ENCODE data around the gene SNU13.
"Not testable (repeated sequence)": the region's sequence is repeated elsewhere in the genome, so short reads cannot be mapped to it uniquely, and the experiment has no call there.

SNU13 gene

GRCh38 chr22:41637623-41638022 is 51.0 kb downstream of the SNU13 start:
- DNase-seq = not testable (repeated sequence)

DNA sequence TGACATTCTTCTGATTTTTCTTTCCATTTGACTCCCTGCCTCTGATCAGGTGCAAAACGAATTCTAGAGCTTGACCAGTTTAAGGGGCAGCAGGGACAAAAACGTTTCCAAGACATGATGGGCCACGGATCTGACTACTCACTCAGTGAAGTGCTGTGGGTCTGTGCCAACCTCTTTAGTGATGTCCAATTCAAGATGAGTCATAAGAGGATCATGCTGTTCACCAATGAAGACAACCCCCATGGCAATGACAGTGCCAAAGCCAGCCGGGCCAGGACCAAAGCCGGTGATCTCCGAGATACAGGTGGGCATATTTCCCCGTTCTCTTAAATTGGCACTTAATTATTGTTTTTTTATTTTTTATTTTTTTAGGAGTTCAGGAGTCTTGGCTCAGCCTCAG is 52.2 kb downstream of the SNU13 start:
- no peak for DNase-seq

DNA sequence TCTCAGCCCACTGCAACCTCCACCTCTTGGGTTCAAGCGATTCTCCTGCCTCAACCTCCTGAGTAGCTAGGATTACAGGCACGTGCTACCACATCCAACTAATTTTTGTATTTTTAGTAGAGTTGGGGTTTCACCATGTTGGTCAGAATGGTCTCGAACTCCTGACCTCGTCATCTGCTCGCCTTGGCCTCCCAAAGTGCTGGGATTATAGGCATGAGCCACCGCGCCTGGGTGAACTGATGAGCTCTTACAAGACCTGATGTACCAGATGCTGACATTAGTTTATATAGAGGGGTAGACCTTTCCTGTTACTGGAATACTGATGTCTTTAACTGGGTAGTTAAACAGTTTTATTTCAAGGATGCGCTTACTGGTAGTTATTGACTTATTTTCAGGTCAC is 54.1 kb downstream of the SNU13 start:
- not testable (repeated sequence) for DNase-seq

DNA sequence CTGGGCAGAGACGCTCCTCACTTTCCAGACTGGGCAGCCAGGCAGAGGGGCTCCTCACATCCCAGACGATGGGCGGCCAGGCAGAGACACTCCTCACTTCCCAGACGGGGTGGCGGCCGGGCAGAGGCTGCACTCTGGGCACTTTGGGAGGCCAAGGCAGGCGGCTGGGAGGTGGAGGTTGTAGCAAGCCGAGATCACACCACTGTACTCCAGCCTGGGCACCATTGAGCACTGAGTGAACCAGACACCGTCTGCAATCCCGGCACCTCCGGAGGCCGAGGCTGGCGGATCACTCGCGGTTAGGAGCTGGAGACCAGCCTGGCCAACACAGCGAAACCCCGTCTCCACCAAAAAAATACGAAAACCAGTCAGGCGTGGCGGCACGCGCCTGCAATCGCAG is 57.1 kb downstream of the SNU13 start:
- not testable (repeated sequence) for DNase-seq

DNA sequence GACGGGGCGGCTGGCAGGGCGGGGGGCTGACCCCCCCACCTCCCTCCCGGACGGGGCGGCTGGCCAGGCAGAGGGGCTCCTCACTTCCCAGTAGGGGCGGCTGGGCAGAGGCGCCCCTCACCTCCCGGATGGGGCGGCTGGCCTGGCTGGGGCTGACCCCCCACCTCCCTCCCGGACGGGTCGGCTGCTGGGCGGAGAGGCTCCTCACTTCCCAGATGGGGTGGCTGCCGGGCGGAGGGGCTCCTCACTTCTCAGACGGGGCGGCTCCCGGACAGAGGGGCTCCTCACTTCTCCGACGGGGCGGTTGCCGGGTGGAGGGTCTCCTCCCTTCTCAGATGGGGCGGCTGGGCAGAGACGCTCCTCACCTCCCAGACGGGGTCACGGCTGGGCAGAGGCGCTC is 57.6 kb downstream of the SNU13 start:
- not testable (repeated sequence) for DNase-seq

GRCh38 chr22:41625577-41625976 is 63.1 kb downstream of the SNU13 start:
- no peak for DNase-seq
